ENCODE results near the gene CPB1.

DNA sequence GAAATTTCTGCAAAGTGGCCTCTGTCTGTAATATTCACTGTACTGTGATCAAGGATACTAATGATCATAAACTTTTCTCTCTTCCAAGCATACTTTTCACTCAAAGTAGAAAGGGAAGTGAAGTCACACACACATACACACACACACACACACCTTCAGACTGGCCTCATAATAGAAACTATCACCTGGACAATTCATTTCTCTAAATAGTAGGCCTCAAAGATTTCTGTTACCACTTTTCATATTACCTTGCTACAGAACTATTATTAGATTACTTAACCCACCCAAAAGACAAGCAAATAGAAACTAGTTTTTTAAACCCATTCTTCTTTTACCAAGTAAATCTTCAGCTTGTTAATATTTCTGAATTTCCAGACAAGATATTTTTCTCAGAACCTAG lies 12.2 kb downstream of the CPB1 start:
- TF ChIP-seq POLR2A (IDR thresholded peaks at IDR 0.05), result no peak
- TF ChIP-seq, protein P1, sequence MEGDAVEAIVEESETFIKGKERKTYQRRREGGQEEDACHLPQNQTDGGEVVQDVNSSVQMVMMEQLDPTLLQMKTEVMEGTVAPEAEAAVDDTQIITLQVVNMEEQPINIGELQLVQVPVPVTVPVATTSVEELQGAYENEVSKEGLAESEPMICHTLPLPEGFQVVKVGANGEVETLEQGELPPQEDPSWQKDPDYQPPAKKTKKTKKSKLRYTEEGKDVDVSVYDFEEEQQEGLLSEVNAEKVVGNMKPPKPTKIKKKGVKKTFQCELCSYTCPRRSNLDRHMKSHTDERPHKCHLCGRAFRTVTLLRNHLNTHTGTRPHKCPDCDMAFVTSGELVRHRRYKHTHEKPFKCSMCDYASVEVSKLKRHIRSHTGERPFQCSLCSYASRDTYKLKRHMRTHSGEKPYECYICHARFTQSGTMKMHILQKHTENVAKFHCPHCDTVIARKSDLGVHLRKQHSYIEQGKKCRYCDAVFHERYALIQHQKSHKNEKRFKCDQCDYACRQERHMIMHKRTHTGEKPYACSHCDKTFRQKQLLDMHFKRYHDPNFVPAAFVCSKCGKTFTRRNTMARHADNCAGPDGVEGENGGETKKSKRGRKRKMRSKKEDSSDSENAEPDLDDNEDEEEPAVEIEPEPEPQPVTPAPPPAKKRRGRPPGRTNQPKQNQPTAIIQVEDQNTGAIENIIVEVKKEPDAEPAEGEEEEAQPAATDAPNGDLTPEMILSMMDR (IDR thresholded peaks at IDR 0.05), result no peak

All from prostate gland (tissue), 2 donors.